HepG2 (cell line): ENCODE data around the gene KIF1B. TPM values are rescaled to one million over a fixed set of nuclear protein-coding genes. Genes with fewer than 3 reads are reported as not detected.

Experiments used
- ATAC-seq: fragments of 200-7000 bp; cut with Tn5 transposase; 3 replicates; pipeline ENCODE4 v1.9.1; 2020; ENCODE audit warnings: mild to moderate bottlenecking, moderate library complexity
- BruUV-seq: library from RNA; stranded (reverse); fragments of 400-500 nt; replicated peaks from 2 replicates; lab custom pipeline; 2021; lab: Mats Ljungman, UMichigan
- CTCF ChIA-PET: fragments of 300-600 bp; formaldehyde crosslinking; extraction: SDS; loops from one replicate; lab custom pipeline; 2021; ENCODE audit warnings: low total read pairs, inconsistent platforms, low intra/inter-chr PET ratio; lab: Yijun Ruan, JAX
- POLR2A ChIA-PET: fragments of 350-600 bp; sonication (Branson Sonifier 250); formaldehyde crosslinking; loops from one replicate; lab custom pipeline; 2020; ENCODE audit warnings: antibody characterized with exemption, inconsistent platforms; lab: Yijun Ruan, JAX
- DNase-seq: peaks from one replicate; pipeline ENCODE4 v3.0.0-alpha.2; 2015; ENCODE audit warnings: low spot score
- FAIRE-seq: peaks from 3 replicates; lab custom pipeline; 2011; peaks lifted over from hg19 to GRCh38; lab: Jason Lieb, UNC
- H2AFZ ChIP-seq: one replicate; pipeline ENCODE4 v1.6.1; 2011; ENCODE audit warnings: low read length, inconsistent platforms
- H3K27ac ChIP-seq: fragments of 300-600 bp; 3 replicates; pipeline ENCODE4 v1.8.0; 2011; ENCODE audit warnings: mixed run types, mild to moderate bottlenecking, mixed read lengths, low read length, inconsistent platforms; ENCODE audit not compliant: insufficient read depth; ENCODE audit errors: extremely low read length
- H3K27me3 ChIP-seq, 2 experiments: fragments of 200-600 bp in 1 of 2; 2 replicates in 1 of 2; 3 replicates in 1 of 2; pipeline versions ENCODE4 v1.6.0 to v1.8.0; 2011; ENCODE audit warnings: low read length in 2 of 2, mild to moderate bottlenecking in 2 of 2, moderate library complexity in 2 of 2, inconsistent platforms in 1 of 2; ENCODE audit not compliant: insufficient read depth in 2 of 2, control insufficient read depth in 1 of 2
- H3K36me3 ChIP-seq, 2 experiments: fragments of 200-600 bp in 1 of 2; replicated peaks in 1 of 2; 2 replicates in 1 of 2; 3 replicates in 1 of 2; pipeline versions ENCODE4 v1.5.1 to v1.8.0; 2011; ENCODE audit warnings: low read length in 2 of 2, inconsistent platforms in 1 of 2; ENCODE audit not compliant: insufficient read depth in 2 of 2, control insufficient read depth in 1 of 2
- H3K4me1 ChIP-seq: 2 replicates; pipeline ENCODE4 v1.5.1; 2012; ENCODE audit warnings: low read length, inconsistent platforms; ENCODE audit not compliant: insufficient read depth
- H3K4me2 ChIP-seq: 2 replicates; pipeline ENCODE4 v1.6.0; 2011; ENCODE audit warnings: low read depth, low read length, inconsistent platforms
- H3K4me3 ChIP-seq, 3 experiments: fragments of 200-600 bp in 1 of 3; sonication (generic), shearing (Covaris generic) in 1 of 3; replicated peaks in 1 of 3; 2 replicates each; pipeline ENCODE4 v1.5.1; 2011 to 2016; ENCODE audit warnings: low read length in 3 of 3, inconsistent platforms in 2 of 3, low read depth in 2 of 3, mild to moderate bottlenecking in 2 of 3, control low read depth in 1 of 3, mixed read lengths in 1 of 3; ENCODE audit not compliant: insufficient read depth in 1 of 3
- H3K79me2 ChIP-seq: one replicate; pipeline ENCODE4 v1.6.1; 2011; ENCODE audit warnings: low read length, inconsistent platforms; ENCODE audit not compliant: insufficient read depth
- H3K9ac ChIP-seq: 2 replicates; pipeline ENCODE4 v1.6.0; 2011; ENCODE audit warnings: mild to moderate bottlenecking, low read depth, low read length, inconsistent platforms; ENCODE audit not compliant: insufficient read depth
- H3K9me3 ChIP-seq: 2 replicates; pipeline ENCODE4 v1.5.1; 2012; ENCODE audit warnings: mild to moderate bottlenecking, low read length
- H4K20me1 ChIP-seq: 2 replicates; pipeline ENCODE4 v1.6.0; 2011; ENCODE audit warnings: inconsistent platforms, mild to moderate bottlenecking, low read length, moderate library complexity; ENCODE audit not compliant: insufficient read depth
- SIN3B ChIP-seq: fragments of 150-350 bp; IDR thresholded peaks from 2 replicates; pipeline ENCODE4 v1.6.1; 2014; ENCODE audit warnings: low read length
- ZNF121 ChIP-seq: sonication (generic); formaldehyde crosslinking; IDR thresholded peaks from 2 replicates; pipeline ENCODE4 v1.5.0; 2020; ENCODE audit warnings: mild to moderate bottlenecking, missing genetic modification reagents
- ZNF484 ChIP-seq: sonication (generic); formaldehyde crosslinking; IDR thresholded peaks from 2 replicates; pipeline ENCODE4 v1.5.1; 2020; ENCODE audit warnings: mild to moderate bottlenecking, low read depth, missing genetic modification reagents, borderline replicate concordance
- ZNF75D ChIP-seq: sonication (generic); formaldehyde crosslinking; IDR thresholded peaks from 2 replicates; pipeline ENCODE4 v1.8.1; 2023; ENCODE audit warnings: missing genetic modification reagents, mild to moderate bottlenecking, borderline replicate concordance
- WGBS: methylation state at CpG from one replicate; pipeline ENCODE4 v1.1.6; 2017; ENCODE audit warnings: low lambda C conversion rate; 5-methylcytosine and 5-hydroxymethylcytosine counted together
- in situ Hi-C: cut with HindIII; loops from 2 replicates; pipeline ENCODE4 v1.10.0; 2017; ENCODE audit warnings: low pct_unique_long_range_greater_than_20kb; ENCODE audit not compliant: extremely low pct_ligation_motif_present
- intact Hi-C: fragments of 100-400 bp; cut with micrococcal nuclease; formaldehyde crosslinking; loops from one replicate; pipeline ENCODE4 v1.10.0; 2022; ENCODE audit not compliant: unreplicated experiment
- polyA plus RNA-seq, 8 experiments: library from polyadenylated mRNA; depleted of rRNA in 3 of 8; stranded (reverse) in 7 of 8; unstranded in 1 of 8; fragments of >200 nt; fragmentation: Illumina TruSeq in 4 of 8; extraction: Trizol in 4 of 8; gene quantifications; 2 replicates each; pipeline versions ENCODE4 v1.2.1 to v1.2.3, GENCODE V29; 2011 to 2016; ENCODE audit warnings: low read depth in 4 of 8, missing spikeins in 1 of 8, mixed read lengths in 1 of 8; ENCODE audit not compliant: insufficient read depth in 1 of 8
- total RNA-seq, 5 experiments: library from RNA; depleted of rRNA; stranded (reverse); fragments of >200 nt; fragmentation: Illumina TruSeq; extraction: Trizol; gene quantifications; 2 replicates each; pipeline ENCODE4 v1.2.3, GENCODE V29; 2016; ENCODE audit warnings: low read depth in 1 of 5
- TF ChIP-seq, protein P1 (sequence below): fragments of 450-650 bp; IDR thresholded peaks from 2 replicates; pipeline ENCODE4 v1.6.1; 2016
- TF ChIP-seq, protein P2 (sequence below): sonication (generic); formaldehyde crosslinking; IDR thresholded peaks from 2 replicates; pipeline ENCODE4 v1.4.0; 2020; ENCODE audit warnings: missing genetic modification reagents
- TF ChIP-seq, protein P3 (sequence below): sonication (generic); formaldehyde crosslinking; IDR thresholded peaks from 2 replicates; pipeline ENCODE4 v1.5.0; 2020; ENCODE audit warnings: mild to moderate bottlenecking, missing genetic modification reagents

Gene KIF1B
- total and polyA plus RNA-seq, 2 of the 13 experiments (the other 11 are each of a cell fraction or from before 2014, with no cell fraction given), result 26.7 to 32.5 TPM

DNA sequence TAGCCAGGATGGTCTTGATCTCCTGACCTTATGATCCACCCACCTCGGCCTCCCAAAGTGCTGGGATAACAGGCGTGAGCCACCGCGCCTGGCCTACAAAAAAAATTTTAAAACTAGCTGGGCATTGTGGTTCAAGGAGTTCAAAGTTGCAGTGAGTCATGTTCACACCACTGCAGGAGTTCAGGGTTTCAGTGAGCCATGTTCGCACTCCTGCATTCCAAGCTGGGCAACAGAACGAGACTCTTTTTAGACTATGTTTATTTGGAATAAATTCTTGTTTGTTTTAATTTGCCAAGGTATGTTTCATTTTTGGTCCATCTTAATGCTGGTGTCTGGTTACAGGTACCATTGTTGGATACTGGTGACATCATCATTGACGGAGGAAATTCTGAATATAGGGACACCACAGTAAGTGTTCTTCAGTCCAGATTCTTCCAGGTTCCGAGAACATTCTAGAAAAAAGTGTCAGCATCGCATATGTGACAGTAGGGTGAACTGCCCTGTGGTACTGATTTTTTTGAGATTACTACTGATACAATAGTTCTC is 192.4 kb downstream of the KIF1B start (continued):
- TF ChIP-seq, protein P1, sequence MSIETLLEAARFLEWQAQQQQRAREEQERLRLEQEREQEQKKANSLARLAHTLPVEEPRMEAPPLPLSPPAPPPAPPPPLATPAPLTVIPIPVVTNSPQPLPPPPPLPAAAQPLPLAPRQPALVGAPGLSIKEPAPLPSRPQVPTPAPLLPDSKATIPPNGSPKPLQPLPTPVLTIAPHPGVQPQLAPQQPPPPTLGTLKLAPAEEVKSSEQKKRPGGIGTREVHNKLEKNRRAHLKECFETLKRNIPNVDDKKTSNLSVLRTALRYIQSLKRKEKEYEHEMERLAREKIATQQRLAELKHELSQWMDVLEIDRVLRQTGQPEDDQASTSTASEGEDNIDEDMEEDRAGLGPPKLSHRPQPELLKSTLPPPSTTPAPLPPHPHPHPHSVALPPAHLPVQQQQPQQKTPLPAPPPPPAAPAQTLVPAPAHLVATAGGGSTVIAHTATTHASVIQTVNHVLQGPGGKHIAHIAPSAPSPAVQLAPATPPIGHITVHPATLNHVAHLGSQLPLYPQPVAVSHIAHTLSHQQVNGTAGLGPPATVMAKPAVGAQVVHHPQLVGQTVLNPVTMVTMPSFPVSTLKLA, result no peak
- TF ChIP-seq, protein P2, sequence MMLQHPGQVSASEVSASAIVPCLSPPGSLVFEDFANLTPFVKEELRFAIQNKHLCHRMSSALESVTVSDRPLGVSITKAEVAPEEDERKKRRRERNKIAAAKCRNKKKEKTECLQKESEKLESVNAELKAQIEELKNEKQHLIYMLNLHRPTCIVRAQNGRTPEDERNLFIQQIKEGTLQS (CRISPR knock-in tag), result no peak
- TF ChIP-seq ZNF75D (CRISPR knock-in tag) (no peak), ZNF484 (CRISPR knock-in tag) (no peak)

DNA sequence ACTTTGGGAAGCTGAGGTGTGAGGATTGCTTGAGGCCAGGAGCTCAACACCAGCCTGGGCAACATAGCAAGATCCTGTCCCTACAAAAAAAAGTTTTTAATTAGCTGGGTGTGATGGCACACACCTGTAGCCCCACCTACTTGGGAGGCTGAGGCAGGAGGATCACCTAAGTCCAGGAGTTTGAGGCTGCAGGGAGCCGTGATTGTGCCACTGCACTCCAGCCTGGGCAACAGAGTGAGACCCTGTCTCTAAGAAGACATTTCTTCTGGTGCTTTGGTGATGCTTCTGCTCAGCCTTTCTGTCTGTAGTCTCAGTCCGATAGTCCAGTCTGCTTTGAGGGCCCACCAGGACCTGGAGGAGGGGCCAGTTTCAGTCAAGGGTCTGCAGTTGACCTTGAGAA is 196.8 kb downstream of the KIF1B start:
- TF ChIP-seq, protein P3, sequence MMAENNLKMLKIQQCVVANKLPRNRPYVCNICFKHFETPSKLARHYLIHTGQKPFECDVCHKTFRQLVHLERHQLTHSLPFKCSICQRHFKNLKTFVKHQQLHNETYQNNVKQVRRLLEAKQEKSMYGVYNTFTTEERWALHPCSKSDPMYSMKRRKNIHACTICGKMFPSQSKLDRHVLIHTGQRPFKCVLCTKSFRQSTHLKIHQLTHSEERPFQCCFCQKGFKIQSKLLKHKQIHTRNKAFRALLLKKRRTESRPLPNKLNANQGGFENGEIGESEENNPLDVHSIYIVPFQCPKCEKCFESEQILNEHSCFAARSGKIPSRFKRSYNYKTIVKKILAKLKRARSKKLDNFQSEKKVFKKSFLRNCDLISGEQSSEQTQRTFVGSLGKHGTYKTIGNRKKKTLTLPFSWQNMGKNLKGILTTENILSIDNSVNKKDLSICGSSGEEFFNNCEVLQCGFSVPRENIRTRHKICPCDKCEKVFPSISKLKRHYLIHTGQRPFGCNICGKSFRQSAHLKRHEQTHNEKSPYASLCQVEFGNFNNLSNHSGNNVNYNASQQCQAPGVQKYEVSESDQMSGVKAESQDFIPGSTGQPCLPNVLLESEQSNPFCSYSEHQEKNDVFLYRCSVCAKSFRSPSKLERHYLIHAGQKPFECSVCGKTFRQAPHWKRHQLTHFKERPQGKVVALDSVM (CRISPR knock-in tag), result peak; percentile 32; the same call in 1 of the 2 replicates
- TF ChIP-seq SIN3B (no peak), ZNF121 (CRISPR knock-in tag) (peak; percentile 54)
- FAIRE-seq (no peak), DNase-seq (no peak), ATAC-seq (no peak)
- Histone ChIP-seq H4K20me1 (no peaks in the 10 kb centered on the region), H3K9me3 (no peaks in the 10 kb centered on the region), H3K27ac (no peak overlapping the region), H3K79me2 (peaks cover 3% of the 10 kb centered on the region), H3K4me2 (no peak overlapping the region), H3K9ac (no peak overlapping the region), H2AFZ (no peak overlapping the region), H3K4me3 (no peak overlapping the region), H3K4me1 (no peaks in the 10 kb centered on the region; the same call in 1 of the 2 replicates), H3K36me3 (peaks cover 31 to 83% of the 10 kb centered on the region in 2 experiments), H3K27me3 (no peaks in the 10 kb centered on the region)
- no TSS peak for BruUV-seq
- 100% methylated on average over 2 of the region's 2 CpGs for WGBS
- POLR2A ChIA-PET, result interaction anchor here (1.6 kb wide), 1 partner anchor 8 kb away, joined by 6 read pairs; the partner anchor contains the start of gene PGD
- CTCF ChIA-PET, result no interaction called here
- intact Hi-C loops (no loop called here), in situ Hi-C loops (no loop called here)
